Measurements from ENCODE around the gene ANXA9.

GRCh38 chr1:150954708-150955107 is 27.4 kb upstream of the ANXA9 start:
- TF ChIP-seq, protein P1, sequence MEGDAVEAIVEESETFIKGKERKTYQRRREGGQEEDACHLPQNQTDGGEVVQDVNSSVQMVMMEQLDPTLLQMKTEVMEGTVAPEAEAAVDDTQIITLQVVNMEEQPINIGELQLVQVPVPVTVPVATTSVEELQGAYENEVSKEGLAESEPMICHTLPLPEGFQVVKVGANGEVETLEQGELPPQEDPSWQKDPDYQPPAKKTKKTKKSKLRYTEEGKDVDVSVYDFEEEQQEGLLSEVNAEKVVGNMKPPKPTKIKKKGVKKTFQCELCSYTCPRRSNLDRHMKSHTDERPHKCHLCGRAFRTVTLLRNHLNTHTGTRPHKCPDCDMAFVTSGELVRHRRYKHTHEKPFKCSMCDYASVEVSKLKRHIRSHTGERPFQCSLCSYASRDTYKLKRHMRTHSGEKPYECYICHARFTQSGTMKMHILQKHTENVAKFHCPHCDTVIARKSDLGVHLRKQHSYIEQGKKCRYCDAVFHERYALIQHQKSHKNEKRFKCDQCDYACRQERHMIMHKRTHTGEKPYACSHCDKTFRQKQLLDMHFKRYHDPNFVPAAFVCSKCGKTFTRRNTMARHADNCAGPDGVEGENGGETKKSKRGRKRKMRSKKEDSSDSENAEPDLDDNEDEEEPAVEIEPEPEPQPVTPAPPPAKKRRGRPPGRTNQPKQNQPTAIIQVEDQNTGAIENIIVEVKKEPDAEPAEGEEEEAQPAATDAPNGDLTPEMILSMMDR (IDR thresholded peaks at IDR 0.05), result no peak
- no peak for TF ChIP-seq POLR2A (IDR thresholded peaks at IDR 0.05)
- TF ChIP-seq POLR2AphosphoS5 (IDR thresholded peaks at IDR 0.05; ENCODE audit: insufficient read depth in 1 of 2, low read depth in 1 of 2), result no peak
